NCI-H524 treated with DMSO at 0.1 percent for 48 hours (cell line): ENCODE data around the gene SREK1IP1.
"Not testable (repeated sequence)": the region's sequence is repeated elsewhere in the genome, so short reads cannot be mapped to it uniquely, and the experiment has no call there.

Experiments
- DNase-seq: peaks from one replicate; lab custom pipeline; 2025; lab: John Stamatoyannopoulos, UW

The SREK1IP1 gene

GRCh38 chr5:64763948-64764503 lies 4.5 kb downstream of the SREK1IP1 start:
- DNase-seq = no peak

DNA sequence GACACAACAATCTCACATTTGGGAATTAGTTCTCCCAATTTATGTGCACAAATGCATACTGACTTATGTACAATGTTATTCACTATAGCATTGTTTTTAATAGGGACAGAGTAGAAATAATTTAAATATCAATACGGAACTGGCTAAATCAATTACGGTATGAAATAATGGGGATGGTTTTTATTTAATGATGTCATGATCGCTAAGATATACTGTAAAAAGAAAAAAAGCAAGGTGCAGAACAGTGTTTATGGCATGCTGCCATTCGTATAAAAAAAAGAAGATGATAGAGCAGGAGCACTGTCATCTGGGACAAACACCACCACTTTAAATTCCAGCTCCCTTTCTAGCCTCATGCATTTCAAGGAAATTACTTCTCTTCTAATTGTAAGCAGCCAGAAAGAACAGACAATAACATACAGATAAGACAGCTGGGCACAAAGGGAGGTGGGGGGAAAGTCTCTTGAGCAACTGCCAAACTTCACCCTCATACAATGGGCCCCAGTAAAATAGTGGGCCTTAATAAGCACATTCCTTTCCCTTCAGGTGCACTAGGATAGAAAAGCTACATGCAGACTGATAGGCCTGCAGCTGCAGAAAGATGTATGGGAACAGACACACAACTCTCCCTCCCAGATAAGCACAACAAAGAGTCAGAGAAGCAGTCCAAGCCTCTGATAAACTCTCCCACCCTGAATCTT lies 8.4 kb downstream of the SREK1IP1 start:
- no peak for DNase-seq

- no peak for DNase-seq
Observed at GRCh38 chr5:64758901-64759300, 9.6 kb downstream of the SREK1IP1 start.

DNA sequence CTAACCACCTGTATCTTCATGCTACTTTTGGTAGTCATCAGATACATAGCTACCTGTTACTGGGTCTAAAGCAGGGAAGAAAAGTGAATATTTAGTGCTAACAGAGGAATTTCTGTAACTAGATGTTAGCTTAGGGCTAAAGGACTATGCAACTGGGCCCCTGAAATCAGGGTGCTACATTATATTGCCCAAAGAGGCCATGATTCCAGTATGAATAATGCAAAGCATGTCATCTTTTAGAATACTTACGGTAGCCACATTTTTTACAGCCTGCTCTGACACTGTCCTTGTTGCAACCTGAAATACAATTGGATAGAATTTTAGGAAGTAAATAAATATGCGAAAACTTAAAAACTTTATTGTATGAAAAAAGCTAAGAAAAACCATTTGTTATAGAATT lies 14.4 kb downstream of the SREK1IP1 start:
- DNase-seq = no peak

- DNase-seq = no peak
Observed at GRCh38 chr5:64749385-64749784, 19.1 kb downstream of the SREK1IP1 start.

- DNase-seq = no peak
Observed at GRCh38 chr5:64746446-64746845, 22.0 kb downstream of the SREK1IP1 start.

GRCh38 chr5:64744914-64745313 lies 23.6 kb downstream of the SREK1IP1 start:
- no peak for DNase-seq

GRCh38 chr5:64742821-64743220 lies 25.7 kb downstream of the SREK1IP1 start:
- no peak for DNase-seq

DNA sequence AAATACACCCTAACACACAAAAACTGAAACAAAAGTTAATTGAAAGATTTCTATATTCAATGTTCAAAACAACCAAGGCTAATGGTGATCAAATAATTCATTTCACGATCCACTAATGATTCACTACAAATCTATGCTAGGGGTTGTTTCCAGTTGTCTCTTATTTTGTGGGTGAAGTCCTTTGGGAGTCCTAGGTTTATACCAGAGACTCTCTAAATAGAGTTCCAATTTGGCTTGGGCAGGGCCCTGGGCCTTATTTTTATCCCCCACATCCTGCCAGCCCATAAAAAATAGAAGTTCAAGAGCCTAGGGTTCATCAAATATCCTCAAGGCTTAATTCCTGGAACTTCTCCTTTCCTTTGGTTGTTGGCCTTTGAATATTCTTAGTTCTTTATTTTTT lies 26.1 kb downstream of the SREK1IP1 start:
- DNase-seq = no peak

- no peak for DNase-seq
Observed at GRCh38 chr5:64727150-64727549, 41.3 kb downstream of the SREK1IP1 start.

DNA sequence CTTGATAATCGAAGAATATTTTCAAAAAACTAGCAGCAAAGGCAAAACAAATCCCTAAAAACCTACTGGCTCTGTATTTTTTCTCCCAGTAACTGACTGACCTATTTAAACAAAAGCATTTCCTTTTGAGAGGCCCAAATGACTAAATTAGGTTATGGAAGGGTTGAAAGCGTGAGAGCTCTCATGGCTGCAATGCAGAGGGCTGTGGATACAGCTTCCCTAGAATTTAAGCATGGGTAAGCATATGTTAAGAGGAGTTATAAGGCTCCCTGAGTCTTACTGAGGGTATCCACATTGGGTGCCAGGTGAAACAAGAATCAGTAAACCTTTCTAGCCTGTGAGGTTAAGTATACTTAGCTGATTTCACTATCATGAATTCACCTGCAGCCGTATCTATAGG lies 45.9 kb downstream of the SREK1IP1 start:
- DNase-seq = no peak

DNA sequence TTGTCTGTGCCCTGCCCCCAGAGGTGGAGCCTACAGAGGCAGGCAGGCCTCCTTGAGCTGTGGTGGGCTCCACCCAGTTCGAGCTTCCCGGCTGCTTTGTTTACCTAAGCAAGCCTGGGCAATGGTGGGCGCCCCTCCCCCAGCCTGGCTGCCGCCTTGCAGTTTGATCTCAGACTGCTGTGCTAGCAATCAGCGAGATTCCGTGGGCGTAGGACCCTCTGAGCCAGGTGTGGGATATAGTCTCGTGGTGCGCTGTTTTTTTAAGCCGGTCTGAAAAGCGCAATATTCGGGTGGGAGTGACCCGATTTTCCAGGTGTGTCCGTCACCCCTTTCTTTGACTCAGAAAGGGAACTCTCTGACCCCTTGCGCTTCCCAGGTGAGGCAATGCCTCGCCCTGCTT lies 54.0 kb downstream of the SREK1IP1 start:
- DNase-seq = not testable (repeated sequence)

DNA sequence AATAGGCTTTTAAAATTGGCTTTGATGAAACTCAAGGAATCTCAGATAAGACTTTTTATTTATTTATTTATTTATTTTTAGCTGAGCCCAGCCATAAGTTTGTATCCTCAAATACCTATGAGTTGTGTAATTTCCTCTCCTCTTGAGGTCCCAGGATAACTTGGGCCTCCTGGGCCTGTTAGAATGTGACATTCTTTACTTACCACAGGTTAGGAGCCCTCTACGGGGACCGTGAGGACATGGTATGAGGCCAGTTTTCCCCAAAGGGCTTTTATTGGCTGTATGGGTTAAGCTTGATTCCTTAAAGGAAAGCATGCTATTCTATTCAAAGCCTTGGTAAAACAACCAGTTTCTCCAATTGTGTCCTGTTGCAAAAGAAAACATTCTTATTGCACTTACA lies 61.3 kb downstream of the SREK1IP1 start:
- DNase-seq = no peak

DNA sequence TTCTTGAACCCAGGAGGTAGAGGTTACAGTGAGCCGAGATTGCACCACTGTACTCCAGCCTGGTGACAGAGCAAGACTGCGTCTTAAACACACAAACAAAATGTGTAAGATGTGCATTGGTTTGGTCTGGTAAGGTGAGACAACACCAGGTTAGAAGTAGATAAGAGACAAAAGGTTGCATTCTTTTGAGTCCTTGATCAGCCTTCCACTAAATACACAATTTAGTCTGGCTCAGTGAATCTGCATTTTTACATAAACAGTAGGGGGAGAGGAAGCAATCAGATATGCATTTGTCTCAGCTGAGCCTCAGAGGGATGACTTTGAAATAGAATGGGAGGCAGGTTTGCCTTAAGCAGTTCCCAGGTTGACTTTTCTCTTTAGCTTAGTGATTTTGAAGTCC lies 62.4 kb downstream of the SREK1IP1 start:
- not testable (repeated sequence) for DNase-seq

GRCh38 chr5:64700765-64701164 lies 67.7 kb downstream of the SREK1IP1 start:
- DNase-seq = no peak

DNA sequence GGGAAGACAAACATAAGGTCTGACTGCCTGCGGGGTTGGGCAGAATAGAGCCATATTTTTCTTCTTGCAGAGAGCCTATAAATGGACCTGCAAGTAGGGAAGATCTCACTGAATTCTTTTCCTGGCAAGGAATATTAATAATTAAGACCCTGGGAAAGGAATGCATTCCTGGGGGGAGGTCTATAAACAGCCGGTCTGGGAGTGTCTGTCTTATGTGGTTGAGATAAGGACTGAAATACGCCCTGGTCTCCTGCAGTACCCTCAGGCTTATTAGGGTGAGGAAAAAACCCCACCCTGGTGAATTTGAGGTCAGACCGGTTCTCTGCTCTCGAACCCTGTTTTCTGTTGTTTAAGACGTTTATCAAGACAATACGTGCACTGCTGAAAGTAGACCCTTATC lies 72.1 kb downstream of the SREK1IP1 start:
- DNase-seq = not testable (repeated sequence)

- DNase-seq = no peak
Observed at GRCh38 chr5:64693636-64694035, 74.9 kb downstream of the SREK1IP1 start.

GRCh38 chr5:64691291-64691690 lies 77.2 kb downstream of the SREK1IP1 start:
- DNase-seq = no peak

- no peak for DNase-seq
Observed at GRCh38 chr5:64690417-64691151, 77.9 kb downstream of the SREK1IP1 start, which contains the start of gene SHISAL2B. Gene SHISAL2B (plus strand): TSS chr5:64690503. CDS start chr5:64690624, 121 bp downstream.

DNA sequence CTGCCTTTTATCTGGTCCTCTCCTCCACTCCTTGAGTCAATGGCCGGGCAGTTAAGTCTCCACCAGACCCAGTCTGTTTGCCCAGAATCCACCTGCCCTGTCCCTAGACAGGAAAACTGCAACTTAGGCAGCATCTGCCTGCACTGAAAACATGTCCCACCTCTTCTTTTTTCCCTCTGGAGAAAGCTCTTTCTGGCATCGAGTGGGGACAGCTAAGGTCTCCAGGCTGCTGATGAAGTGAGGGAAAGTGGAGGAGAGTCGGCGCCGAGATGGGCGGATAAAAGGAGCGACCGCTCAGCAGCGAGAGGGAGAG lies 78.4 kb downstream of the SREK1IP1 start:
- DNase-seq = no peak

GRCh38 chr5:64688965-64689364 lies 79.5 kb downstream of the SREK1IP1 start:
- no peak for DNase-seq

DNA sequence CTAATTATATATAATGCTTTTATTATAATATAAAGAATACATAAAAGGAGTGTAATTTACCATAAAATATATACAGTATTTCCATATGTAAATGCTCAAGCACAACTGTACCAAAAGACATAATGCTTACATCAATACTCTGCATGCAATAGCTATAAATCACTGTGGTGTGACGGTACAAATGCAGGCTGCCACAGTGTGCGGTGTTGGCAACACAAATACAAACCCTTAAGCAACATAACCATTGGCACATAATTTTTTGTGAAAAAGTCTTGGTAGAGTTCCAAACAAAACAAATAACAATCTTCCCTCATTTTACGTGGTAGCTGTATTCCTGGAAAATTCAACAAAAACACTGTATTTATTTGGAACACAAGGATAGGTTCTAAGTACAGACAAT lies 80.1 kb downstream of the SREK1IP1 start:
- no peak for DNase-seq

DNA sequence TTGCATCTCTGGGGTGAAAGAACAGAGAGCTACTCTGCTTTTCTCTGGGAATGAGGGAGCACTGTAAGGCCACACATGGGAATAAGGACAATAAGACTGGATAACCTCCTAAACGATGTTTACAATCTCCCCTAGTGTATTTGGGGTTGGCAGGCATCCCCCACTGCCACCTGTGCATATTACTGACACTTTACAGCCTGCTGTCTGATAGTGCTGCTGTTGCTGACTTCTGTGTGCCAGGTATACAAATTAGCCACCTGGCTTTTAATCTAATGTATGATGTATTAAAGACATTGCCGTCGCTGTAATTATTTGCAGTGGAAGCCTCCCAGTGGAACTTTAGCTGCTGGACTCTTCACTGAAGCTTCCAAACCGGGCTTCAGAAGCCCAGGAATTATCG lies 82.6 kb downstream of the SREK1IP1 start:
- DNase-seq = no peak
